GM19240 (cell line): ENCODE data around the gene STK4.

Experiments used
- DNase-seq: peaks from one replicate; pipeline ENCODE4 v3.0.0; 2011; ENCODE audit warnings: low spot score; ENCODE audit not compliant: insufficient read length

STK4 gene

GRCh38 chr20:45028424-45029136, 62.3 kb downstream of the STK4 start:
- no peak for DNase-seq

DNA sequence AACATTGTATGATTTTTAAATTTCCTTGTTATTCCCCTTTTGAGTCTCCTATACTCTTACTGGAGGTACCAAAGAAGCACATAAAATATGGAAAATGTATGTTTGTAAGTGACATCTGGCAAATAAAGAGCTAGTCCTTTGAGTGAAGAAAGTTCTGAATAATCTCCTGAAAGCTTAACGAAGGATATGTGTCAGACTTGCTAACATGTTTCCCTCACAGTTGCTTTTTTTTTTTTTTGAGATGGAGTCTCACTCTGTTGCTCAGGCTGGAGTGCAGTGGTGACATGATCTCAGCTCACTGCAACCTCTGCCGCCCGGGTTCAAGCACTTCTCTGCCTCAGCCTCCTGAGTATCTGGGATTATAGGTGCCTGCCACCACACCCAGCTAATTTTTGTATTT, 63.6 kb downstream of the STK4 start:
- DNase-seq = no peak

GRCh38 chr20:45032276-45032675, 66.0 kb downstream of the STK4 start:
- DNase-seq = no peak

DNA sequence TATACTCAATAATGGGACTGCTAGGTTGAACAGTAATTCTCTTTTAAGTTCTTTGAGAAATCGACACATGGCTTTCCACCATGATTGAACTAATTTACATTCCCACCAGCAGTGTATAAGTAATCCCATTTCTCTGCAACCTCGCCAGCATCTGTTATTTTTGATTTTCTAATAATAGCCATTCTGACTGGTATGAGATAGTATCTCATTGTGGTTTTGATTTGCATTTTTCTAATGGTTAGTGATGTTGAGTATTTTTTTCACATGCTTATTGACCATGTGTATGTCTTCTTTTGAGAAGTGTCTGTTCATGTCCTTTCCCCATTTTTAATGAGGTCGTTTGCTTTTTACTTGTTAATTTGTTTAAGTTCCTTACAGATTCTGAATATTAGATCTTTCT, 66.5 kb downstream of the STK4 start:
- no peak for DNase-seq

GRCh38 chr20:45034436-45034835, 68.1 kb downstream of the STK4 start:
- DNase-seq = no peak

DNA sequence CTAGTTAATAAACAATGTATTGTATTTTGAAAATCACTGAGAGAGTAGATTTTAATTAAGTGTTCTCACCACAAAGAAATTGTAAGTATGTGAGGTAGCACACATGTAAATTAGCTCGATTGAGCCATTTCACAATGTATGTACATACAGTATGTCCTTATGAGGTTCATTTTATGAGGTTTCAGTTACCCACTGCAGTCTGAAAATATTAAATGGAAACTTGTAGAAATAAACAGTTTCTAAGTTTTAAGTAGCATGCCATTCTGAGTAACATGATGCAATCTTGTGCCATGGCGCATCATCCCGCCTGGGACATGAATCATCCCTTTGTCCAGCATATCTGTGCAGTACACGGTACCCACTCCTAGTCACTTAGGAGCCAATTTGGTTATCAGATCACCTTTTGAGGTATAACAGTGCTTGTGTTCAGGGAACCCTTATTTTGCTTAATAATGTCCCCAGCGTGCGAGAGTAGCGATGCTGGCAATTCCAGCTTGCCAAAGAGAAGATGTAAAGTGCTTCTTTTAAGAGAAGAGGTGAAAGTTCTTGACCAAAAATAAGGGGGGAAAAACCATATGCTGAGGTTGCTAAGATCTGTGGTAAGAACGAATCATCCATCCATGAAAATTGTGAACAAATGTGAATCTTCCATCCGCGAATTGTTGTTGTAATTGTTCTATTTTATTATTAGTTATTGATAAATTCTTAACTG, 69.9 kb downstream of the STK4 start:
- no peak for DNase-seq

DNA sequence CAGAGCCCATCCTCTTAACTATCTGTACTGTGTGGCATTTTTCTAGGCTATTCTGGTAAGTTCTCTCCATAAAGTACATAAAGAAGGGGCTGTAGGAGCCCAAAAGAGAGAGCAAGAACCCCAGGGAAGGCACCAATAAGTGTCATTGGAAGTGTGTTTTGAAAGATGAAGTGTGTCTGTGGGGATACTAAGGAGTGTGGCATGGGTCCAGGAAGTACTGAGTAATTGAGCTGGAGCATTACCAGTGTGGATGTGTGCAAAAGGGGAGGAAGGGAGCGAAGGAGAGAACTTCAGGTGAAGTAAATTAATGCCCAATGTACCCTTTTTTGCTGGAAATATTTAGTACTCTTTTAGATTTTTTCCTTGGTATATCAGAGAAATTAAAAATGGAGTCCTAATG, 70.7 kb downstream of the STK4 start:
- no peak for DNase-seq

DNA sequence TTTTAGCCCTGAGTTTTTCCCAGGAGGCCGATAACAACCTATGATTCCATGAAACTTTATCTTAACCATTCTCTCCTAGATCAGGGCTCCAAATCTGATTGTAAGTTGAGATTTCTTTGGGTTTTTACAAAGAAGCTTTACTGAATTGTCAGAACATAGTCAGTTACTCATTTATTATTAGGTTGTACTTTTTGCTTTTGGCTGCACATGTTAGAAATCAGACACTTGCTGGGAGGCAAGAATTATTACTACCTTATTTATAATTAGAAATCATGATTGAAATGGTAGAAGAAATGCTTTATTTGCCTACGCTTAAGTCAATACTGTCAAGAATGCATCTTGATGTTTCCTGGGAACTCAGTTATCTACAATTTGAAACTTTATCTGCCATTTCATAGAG, 71.3 kb downstream of the STK4 start:
- DNase-seq = no peak

GRCh38 chr20:45038745-45039474, 72.6 kb downstream of the STK4 start:
- DNase-seq = no peak

- no peak for DNase-seq
Measured at GRCh38 chr20:45039475-45039820, 73.1 kb downstream of the STK4 start.

GRCh38 chr20:45041464-45042337, 75.4 kb downstream of the STK4 start:
- DNase-seq = no peak

DNA sequence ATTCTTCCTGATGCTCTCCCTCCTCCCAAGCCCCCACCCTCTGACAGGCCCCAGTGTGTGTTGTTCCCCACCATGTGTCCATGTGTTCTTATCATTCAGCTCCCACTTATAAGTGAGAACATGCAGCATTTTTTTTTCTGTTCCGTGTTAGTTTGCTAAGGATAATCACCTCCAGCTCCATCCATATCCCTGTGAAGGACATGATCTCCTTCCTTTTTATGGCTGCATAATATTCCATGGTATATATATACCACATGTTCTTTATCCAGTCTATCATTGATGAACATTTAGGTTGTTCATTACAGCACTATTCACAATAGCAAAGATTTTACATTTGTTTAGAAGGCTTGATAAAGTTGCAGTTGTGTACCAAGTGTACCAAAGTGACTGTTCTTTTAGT, 76.7 kb downstream of the STK4 start:
- DNase-seq = no peak

- DNase-seq = no peak
Measured at GRCh38 chr20:45044084-45044573, 77.8 kb downstream of the STK4 start.

GRCh38 chr20:45044601-45045000, 78.3 kb downstream of the STK4 start:
- DNase-seq = no peak

DNA sequence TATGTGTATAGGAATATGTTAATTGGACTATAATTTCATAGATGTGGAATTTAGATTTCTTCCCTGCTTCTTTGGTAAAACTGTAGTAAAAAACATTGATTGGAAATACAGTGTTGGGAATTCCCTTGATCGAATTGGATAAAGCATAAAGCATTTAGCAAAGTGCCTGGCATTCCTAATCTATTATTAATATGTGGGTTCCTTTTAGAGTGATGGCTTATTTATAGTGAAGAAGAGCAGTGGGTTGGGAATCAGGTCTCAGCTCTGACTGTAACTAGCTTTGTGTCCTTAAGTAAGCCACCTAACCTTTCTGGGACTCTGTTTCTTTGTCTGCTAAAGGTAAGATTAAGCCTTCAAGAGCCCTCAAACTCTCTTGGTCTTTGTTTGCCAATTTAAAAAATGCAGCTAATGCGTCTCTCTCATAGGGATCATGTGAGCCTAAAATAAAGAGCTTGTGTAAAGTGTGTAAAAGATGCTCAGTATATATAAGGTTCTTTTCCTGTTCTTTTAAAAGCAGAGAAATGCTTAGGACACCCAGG, 81.3 kb downstream of the STK4 start:
- no peak for DNase-seq

GRCh38 chr20:45049438-45049837, 83.1 kb downstream of the STK4 start:
- no peak for DNase-seq

GRCh38 chr20:45049904-45050471, 83.7 kb downstream of the STK4 start:
- DNase-seq = no peak

GRCh38 chr20:45051204-45052060, 85.1 kb downstream of the STK4 start:
- no peak for DNase-seq

DNA sequence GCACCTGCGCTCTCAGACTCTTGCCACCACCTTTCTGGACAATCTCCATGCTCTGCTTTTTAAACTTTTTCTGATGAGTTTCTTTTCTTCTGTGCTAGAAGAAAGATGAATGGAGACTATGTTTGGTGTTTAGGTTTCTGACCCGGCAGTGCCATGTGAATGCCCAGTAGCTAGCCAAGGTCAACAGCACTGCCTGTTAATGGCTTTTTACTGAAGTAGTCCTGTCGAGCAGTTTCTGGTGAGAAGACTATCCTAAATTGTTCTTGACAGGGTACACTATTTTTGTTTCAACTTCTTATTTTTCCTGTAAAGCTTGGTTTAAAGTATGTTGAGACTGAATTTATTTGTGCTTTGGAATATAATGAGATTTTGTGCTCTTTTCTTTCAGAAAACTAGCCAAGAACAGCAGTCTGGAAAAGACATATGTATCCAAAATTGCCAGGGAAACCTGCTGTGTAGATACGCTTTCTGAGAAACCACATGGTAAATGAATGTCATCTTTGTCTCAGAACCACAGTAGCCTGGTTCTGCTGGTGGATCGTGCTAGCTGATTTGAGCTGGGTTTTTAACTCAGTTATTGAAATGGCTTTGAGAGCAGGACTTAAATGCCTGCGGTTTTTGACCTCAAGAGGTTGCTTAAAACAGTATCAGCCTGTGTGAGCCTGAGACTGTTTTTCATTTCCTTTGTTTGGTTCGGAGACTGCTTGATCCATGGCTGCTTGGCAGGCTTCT, 86.6 kb downstream of the STK4 start:
- no peak for DNase-seq
